ENCODE data around the gene TCL1B.

DNA sequence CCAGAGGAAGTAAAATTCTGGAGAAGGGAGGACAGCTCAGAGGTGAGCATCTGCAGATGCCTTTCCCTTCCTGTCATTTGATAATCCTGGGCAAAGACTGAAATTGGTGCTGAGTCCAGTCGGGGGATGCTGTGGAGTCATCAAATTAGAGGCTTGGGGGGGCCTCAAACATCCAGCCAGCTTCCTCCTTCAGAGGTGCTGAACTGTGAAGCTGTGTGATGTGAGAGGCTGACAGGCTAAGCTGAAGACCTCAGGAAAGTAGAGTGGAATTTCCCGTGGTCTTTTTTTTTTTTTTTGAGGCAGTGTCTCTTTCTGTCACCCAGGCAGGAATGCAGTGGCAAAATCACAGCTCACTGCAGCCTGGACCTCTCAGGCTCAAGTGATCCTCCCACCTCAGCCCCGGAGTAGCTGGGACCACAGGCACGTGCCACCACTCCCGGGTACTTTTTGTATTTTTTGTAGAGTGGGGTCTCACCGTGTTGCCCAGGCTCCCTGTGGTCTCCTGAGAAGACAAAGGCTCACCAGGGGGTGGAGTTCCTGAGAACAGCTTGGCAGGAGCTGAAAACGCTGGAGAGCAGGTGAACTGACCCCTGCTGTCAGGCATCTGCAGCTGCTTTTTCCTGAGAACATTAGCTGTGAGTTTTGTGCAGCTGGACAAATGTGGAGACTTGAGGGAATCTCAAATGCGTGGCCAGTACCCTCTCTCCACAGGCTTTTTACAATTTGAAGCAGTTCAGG is 6.1 kb upstream of the TCL1B start:
- TF ChIP-seq, protein P1, sequence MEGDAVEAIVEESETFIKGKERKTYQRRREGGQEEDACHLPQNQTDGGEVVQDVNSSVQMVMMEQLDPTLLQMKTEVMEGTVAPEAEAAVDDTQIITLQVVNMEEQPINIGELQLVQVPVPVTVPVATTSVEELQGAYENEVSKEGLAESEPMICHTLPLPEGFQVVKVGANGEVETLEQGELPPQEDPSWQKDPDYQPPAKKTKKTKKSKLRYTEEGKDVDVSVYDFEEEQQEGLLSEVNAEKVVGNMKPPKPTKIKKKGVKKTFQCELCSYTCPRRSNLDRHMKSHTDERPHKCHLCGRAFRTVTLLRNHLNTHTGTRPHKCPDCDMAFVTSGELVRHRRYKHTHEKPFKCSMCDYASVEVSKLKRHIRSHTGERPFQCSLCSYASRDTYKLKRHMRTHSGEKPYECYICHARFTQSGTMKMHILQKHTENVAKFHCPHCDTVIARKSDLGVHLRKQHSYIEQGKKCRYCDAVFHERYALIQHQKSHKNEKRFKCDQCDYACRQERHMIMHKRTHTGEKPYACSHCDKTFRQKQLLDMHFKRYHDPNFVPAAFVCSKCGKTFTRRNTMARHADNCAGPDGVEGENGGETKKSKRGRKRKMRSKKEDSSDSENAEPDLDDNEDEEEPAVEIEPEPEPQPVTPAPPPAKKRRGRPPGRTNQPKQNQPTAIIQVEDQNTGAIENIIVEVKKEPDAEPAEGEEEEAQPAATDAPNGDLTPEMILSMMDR (IDR thresholded peaks at IDR 0.05; ENCODE audit: control extremely low read depth in 1 of 3, insufficient read depth in 1 of 3, low read depth in 1 of 3, low read length in 3 of 3): peak in 2 of 3 experiments; percentile 12 to 20; a peak in 2 of 4 replicates
- 0 out of 2 replicates have a peak, but pooled peaks have one; percentile 18 for TF ChIP-seq TEAD4 (IDR thresholded peaks at IDR 0.05; ENCODE audit: low read depth, low read length)
- no peak for TF ChIP-seq TAF1 (IDR thresholded peaks at IDR 0.05; ENCODE audit: low read depth, low read length)
- TF ChIP-seq, protein P2, sequence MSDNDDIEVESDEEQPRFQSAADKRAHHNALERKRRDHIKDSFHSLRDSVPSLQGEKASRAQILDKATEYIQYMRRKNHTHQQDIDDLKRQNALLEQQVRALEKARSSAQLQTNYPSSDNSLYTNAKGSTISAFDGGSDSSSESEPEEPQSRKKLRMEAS (IDR thresholded peaks at IDR 0.05): no peak
- no peak for TF ChIP-seq POLR2AphosphoS5 (IDR thresholded peaks at IDR 0.05; ENCODE audit: low read depth, low read length)
- no peak for TF ChIP-seq POLR2A (IDR thresholded peaks at IDR 0.05; ENCODE audit: control extremely low read depth in 1 of 2, low read depth in 2 of 2, low read length in 2 of 2)
- no peak for TF ChIP-seq ZNF274 (IDR thresholded peaks at IDR 0.05; ENCODE audit: borderline replicate concordance, extremely low read depth, low read length)
- no peak for TF ChIP-seq EGR1 (IDR thresholded peaks at IDR 0.05; ENCODE audit: borderline replicate concordance, low read depth, low read length)
- TF ChIP-seq SRF (IDR thresholded peaks at IDR 0.05; ENCODE audit: low read depth, low read length): no peak
- no peak for TF ChIP-seq SIN3A (conservative IDR thresholded peaks at IDR 0.05 in 1 of 2, IDR thresholded peaks at IDR 0.05 in 1 of 2; ENCODE audit: low read depth in 1 of 2, low read length in 2 of 2)
- TF ChIP-seq FOSL1 (IDR thresholded peaks at IDR 0.05; ENCODE audit: insufficient read depth, low read depth, low read length): no peak
- no peak for TF ChIP-seq BRCA1 (IDR thresholded peaks at IDR 0.05; ENCODE audit: low read depth, low read length)
